GM12878 (cell line): ENCODE measurements around the gene PPP6R2. TPM values are rescaled to one million over a fixed set of nuclear protein-coding genes. Genes with fewer than 3 reads are reported as not detected.

Source experiments
- ATAC-seq: fragments of 200-7000 bp; cut with Tn5 transposase; 3 replicates; pipeline ENCODE4 v1.9.1; 2020; ENCODE audit warnings: mild to moderate bottlenecking, moderate library complexity
- BruUV-seq: library from RNA; stranded (reverse); fragments of 400-500 nt; replicated peaks from 2 replicates; lab custom pipeline; 2021; lab: Mats Ljungman, UMichigan
- CTCF ChIA-PET: fragments of 300-600 bp; sonication (Branson Sonifier 250); formaldehyde crosslinking; extraction: SDS; loops from one replicate; lab custom pipeline; 2021; ENCODE audit warnings: inconsistent platforms; lab: Yijun Ruan, JAX
- POLR2A ChIA-PET: fragments of 350-600 bp; formaldehyde crosslinking; extraction: SDS; loops from one replicate; lab custom pipeline; 2021; ENCODE audit warnings: inconsistent platforms; lab: Charles Lee
- RAD21 ChIA-PET: fragments of 300-600 bp; sonication (Branson Sonifier 250); formaldehyde crosslinking; loops from one replicate; lab custom pipeline; 2023; ENCODE audit warnings: antibody characterized with exemption; ENCODE audit not compliant: unreplicated experiment; lab: Charles Lee
- SMC1A ChIA-PET: fragments of 300-600 bp; sonication (Branson Sonifier 250); formaldehyde crosslinking; loops from one replicate; lab custom pipeline; 2023; ENCODE audit not compliant: unreplicated experiment, uncharacterized antibody; lab: Charles Lee
- DNase-seq: peaks from one replicate; pipeline ENCODE4 v3.0.0-alpha.2; 2011; ENCODE audit warnings: low read depth, low spot score
- FAIRE-seq: peaks from 3 replicates; lab custom pipeline; 2011; peaks lifted over from hg19 to GRCh38; lab: Jason Lieb, UNC
- H2AFZ ChIP-seq: 2 replicates; pipeline ENCODE4 v1.6.0; 2011; ENCODE audit warnings: low read depth, low read length, control low read depth; ENCODE audit not compliant: control insufficient read depth
- H3K27ac ChIP-seq: 2 replicates; pipeline ENCODE4 v1.5.1; 2011; ENCODE audit warnings: control low read depth; ENCODE audit not compliant: control insufficient read depth, insufficient read depth
- H3K27me3 ChIP-seq, 2 experiments: replicated peaks in 1 of 2; 2 replicates each; pipeline versions ENCODE4 v1.6.0 to v1.6.1; 2011; ENCODE audit warnings: low read length in 1 of 2; ENCODE audit not compliant: control insufficient read depth in 2 of 2, insufficient read depth in 2 of 2
- H3K36me3 ChIP-seq, 2 experiments: 2 replicates each; pipeline ENCODE4 v1.5.1; 2011; ENCODE audit warnings: low read length in 1 of 2; ENCODE audit not compliant: control insufficient read depth in 2 of 2, insufficient read depth in 2 of 2
- H3K4me1 ChIP-seq: 2 replicates; pipeline ENCODE4 v1.6.1; 2011; ENCODE audit warnings: mild to moderate bottlenecking, low read length, moderate library complexity, mixed read lengths; ENCODE audit not compliant: control insufficient read depth, insufficient read depth
- H3K4me2 ChIP-seq: 2 replicates; pipeline ENCODE4 v1.6.0; 2011; ENCODE audit warnings: control low read depth; ENCODE audit not compliant: control insufficient read depth, insufficient read depth
- H3K4me3 ChIP-seq: fragments of 200-600 bp; sonication (generic); 2 replicates; pipeline ENCODE4 v1.5.1; 2016
- H3K79me2 ChIP-seq: 2 replicates; pipeline ENCODE4 v1.6.0; 2011; ENCODE audit warnings: low read length; ENCODE audit not compliant: control insufficient read depth, insufficient read depth
- H3K9ac ChIP-seq: 2 replicates; pipeline ENCODE4 v1.8.0; 2011; ENCODE audit warnings: low read length, control low read depth, mixed read lengths; ENCODE audit not compliant: control insufficient read depth, insufficient read depth
- H3K9me3 ChIP-seq: replicated peaks from 3 replicates; pipeline ENCODE4 v1.5.1; 2011; ENCODE audit warnings: mild to moderate bottlenecking, low read length; ENCODE audit not compliant: control insufficient read depth, insufficient read depth
- H4K20me1 ChIP-seq: 2 replicates; pipeline ENCODE4 v1.6.0; 2011; ENCODE audit not compliant: control insufficient read depth, insufficient read depth
- BHLHE40 ChIP-seq, 2 experiments: fragments of 450-650 bp in 1 of 2; IDR thresholded peaks; 2 replicates each; pipeline ENCODE4 v1.6.1; 2011 to 2017; ENCODE audit warnings: low read depth in 2 of 2, borderline replicate concordance in 1 of 2, improper control_type of control experiment in 1 of 2, low read length in 1 of 2, mild to moderate bottlenecking in 1 of 2
- DPF2 ChIP-seq: fragments of 450-650 bp; IDR thresholded peaks from 2 replicates; pipeline ENCODE4 v1.6.1; 2017; ENCODE audit warnings: mild to moderate bottlenecking
- IKZF1 ChIP-seq: fragments of 450-650 bp; conservative IDR thresholded peaks from 2 replicates; pipeline ENCODE4 v1.6.1; 2017; ENCODE audit warnings: antibody characterized with exemption, mild to moderate bottlenecking
- MXI1 ChIP-seq: fragments of 150-350 bp; IDR thresholded peaks from 2 replicates; pipeline ENCODE4 v1.6.1; 2011; ENCODE audit warnings: low read depth, mild to moderate bottlenecking, inconsistent platforms, low read length, improper control_type of control experiment
- POLR2A ChIP-seq: IDR thresholded peaks from 2 replicates; pipeline ENCODE4 v1.6.1; 2011; ENCODE audit warnings: low read depth, mild to moderate bottlenecking, low read length
- SKIL ChIP-seq: fragments of 450-650 bp; IDR thresholded peaks from 2 replicates; pipeline ENCODE4 v1.6.1; 2017; ENCODE audit warnings: mild to moderate bottlenecking, low read depth, inconsistent platforms; ENCODE audit not compliant: poor library complexity, severe bottlenecking
- ZNF687 ChIP-seq: fragments of 450-650 bp; IDR thresholded peaks from 2 replicates; pipeline ENCODE4 v1.6.1; 2017; ENCODE audit warnings: mild to moderate bottlenecking, moderate library complexity
- WGBS: methylation state at CpG from one replicate; pipeline ENCODE4 v1.1.6; 2016; ENCODE audit warnings: low lambda C conversion rate; ENCODE audit not compliant: insufficient replicate concordance, insufficient coverage; ENCODE audit errors: missing lambda C conversion rate; 5-methylcytosine and 5-hydroxymethylcytosine counted together
- in situ Hi-C: fragments of 300-500 bp; cut with MboI; formaldehyde crosslinking; loops from 9 replicates; pipeline ENCODE4 v1.14.3; 2018; ENCODE audit warnings: mixed read lengths
- intact Hi-C: fragments of 100-400 bp; cut with micrococcal nuclease; formaldehyde crosslinking; loops from one replicate; pipeline ENCODE4 v1.14.2; 2022; ENCODE audit not compliant: unreplicated experiment
- polyA plus RNA-seq, 11 experiments: library from polyadenylated mRNA; depleted of rRNA in 4 of 11; unstranded in 6 of 11; stranded (reverse) in 5 of 11; fragments of >200 nt; fragmentation: Nextera tagmentation in 4 of 11; fragmentation: Illumina TruSeq in 1 of 11; extraction: Ambion mirVana in 4 of 11; extraction: Trizol in 1 of 11; gene quantifications; 1 replicate in 1 of 11; 2 replicates in 10 of 11; pipeline versions ENCODE4 v1.2.1 to v1.2.3, GENCODE V29; 2011 to 2016; ENCODE audit warnings: inconsistent platforms in 2 of 11, missing spikeins in 2 of 11, low read depth in 1 of 11
- total RNA-seq, 4 experiments: library from RNA; depleted of rRNA in 3 of 4; stranded (reverse); fragments of >200 nt in 3 of 4; fragmentation: Illumina TruSeq in 1 of 4; extraction: Trizol in 1 of 4; gene quantifications; 2 replicates each; pipeline versions ENCODE4 v1.2.1 to v1.2.3, GENCODE V29; 2013 to 2021

The PPP6R2 gene
- total and polyA plus RNA-seq, 10 of the 15 experiments (the other 5 are each of a cell fraction or from before 2014, with no cell fraction given): 0.29 to 52.6 (median 25.4) TPM

- FAIRE-seq: no peak
- H3K79me2 ChIP-seq: peaks cover 82% of the 10 kb centered on the region
- no peak overlapping the region; the same call in 1 of the 2 replicates for H3K9ac ChIP-seq
- ChIA-PET POLR2A (interaction anchor here (2.3 kb wide), 1 partner anchor 50 kb away, joined by 6 read pairs; the partner anchor contains the start of gene HDAC10), CTCF (interaction anchor here (1.1 to 1.9 kb wide), 2 partner anchors 22 to 34 kb away, joined by 3 to 4 read pairs; no protein-coding TSS in a partner anchor), RAD21 (no interaction called here), SMC1A (interaction anchor here (1.9 kb wide), 1 partner anchor 14 kb away, joined by 6 read pairs; no protein-coding TSS in a partner anchor)
- no peak for DNase-seq
- in situ Hi-C loops (no loop called here), intact Hi-C loops (no loop called here)
- H3K4me1 ChIP-seq: peaks cover 47% of the 10 kb centered on the region
- H3K4me3 ChIP-seq: no peak overlapping the region
- H3K36me3 ChIP-seq: peaks cover 2 to 3% of the 10 kb centered on the region in 2 experiments; a peak in 2 of 4 replicates
- no peaks in the 10 kb centered on the region for H3K9me3 ChIP-seq
- BruUV-seq: no TSS peak
- no peak overlapping the region for H3K27ac ChIP-seq
- peaks cover 4% of the 10 kb centered on the region for H4K20me1 ChIP-seq
- WGBS: 94% methylated on average over 10 of the region's 14 CpGs
- H2AFZ ChIP-seq: no peak overlapping the region
- no peaks in the 10 kb centered on the region for H3K27me3 ChIP-seq
- H3K4me2 ChIP-seq: peak overlapping the region; percentile 33; the same call in 1 of the 2 replicates
- TF ChIP-seq POLR2A (0 out of 2 replicates have a peak, but pooled peaks have one; percentile 9), IKZF1 (no peak)
- no peak for ATAC-seq
Observed at GRCh38 chr22:50300620-50301257, 42.4 kb upstream of the PPP6R2 start.

GRCh38 chr22:50301581-50301991, 41.5 kb upstream of the PPP6R2 start:
- peaks cover 47% of the 10 kb centered on the region for H3K4me1 ChIP-seq
- ATAC-seq: peak; percentile 6
- intact Hi-C loops: no loop called here
- BruUV-seq: no TSS peak
- H3K9me3 ChIP-seq: no peaks in the 10 kb centered on the region
- H3K27me3 ChIP-seq: no peaks in the 10 kb centered on the region
- SMC1A ChIA-PET: interaction anchor here (1.9 kb wide), 1 partner anchor 13 kb away, joined by 6 read pairs; no protein-coding TSS in a partner anchor
- H3K4me3 ChIP-seq: peak overlapping the region; percentile 43
- peak overlapping the region; percentile 43; the same call in 1 of the 2 replicates for H3K9ac ChIP-seq
- H3K4me2 ChIP-seq: peak overlapping the region; percentile 94
- H4K20me1 ChIP-seq: peaks cover 4% of the 10 kb centered on the region
- H3K36me3 ChIP-seq: peaks cover 2 to 3% of the 10 kb centered on the region in 2 experiments; a peak in 2 of 4 replicates
- CTCF ChIA-PET: interaction anchor here (1.0 to 2.5 kb wide), 6 partner anchors 9 to 320 kb away, joined by 3 to 19 read pairs (median 4); no protein-coding TSS in a partner anchor
- FAIRE-seq: no peak
- in situ Hi-C loops: no loop called here
- H2AFZ ChIP-seq: no peak overlapping the region
- 62% methylated on average over 11 of the region's 17 CpGs for WGBS
- peaks cover 87% of the 10 kb centered on the region for H3K79me2 ChIP-seq
- no peak overlapping the region for H3K27ac ChIP-seq
- POLR2A ChIA-PET: interaction anchor here (1.4 to 2.3 kb wide), 2 partner anchors 8 to 50 kb away, joined by 3 to 6 read pairs; partner anchors contain the start of gene HDAC10
- RAD21 ChIA-PET: interaction anchor here (3.8 kb wide), 1 partner anchor 9 kb away, joined by 10 read pairs; no protein-coding TSS in a partner anchor
- no peak for DNase-seq
- TF ChIP-seq BHLHE40 (IDR thresholded peaks at IDR 0.05; ENCODE audit: borderline replicate concordance in 1 of 2, low read depth in 2 of 2, low read length in 1 of 2) (peak; percentile 46 to 70; a peak in 3 of 4 replicates), ZNF687 (peak; percentile 32; the same call in 1 of the 2 replicates), DPF2 (0 out of 2 replicates have a peak, but pooled peaks have one; percentile 15), MXI1 (peak; percentile 48; the same call in 1 of the 2 replicates), SKIL (peak; percentile 29)
